GM18526 (cell line): ENCODE data around the gene SIRT7.

Experiments
- POLR2A ChIP-seq: IDR thresholded peaks from 3 replicates; pipeline ENCODE4 v1.6.1; 2011; ENCODE audit not compliant: insufficient read length; ENCODE audit errors: extremely low read depth

Gene SIRT7

GRCh38 chr17:81940538-81941483 is 22.8 kb upstream of the SIRT7 start:
- TF ChIP-seq POLR2A: no peak

- TF ChIP-seq POLR2A: no peak
Measured at GRCh38 chr17:81939881-81940385, 22.0 kb upstream of the SIRT7 start.

- no peak for TF ChIP-seq POLR2A
Measured at GRCh38 chr17:81939218-81939617, 21.2 kb upstream of the SIRT7 start.

- TF ChIP-seq POLR2A: no peak
Measured at GRCh38 chr17:81935709-81936084, 17.7 kb upstream of the SIRT7 start.

DNA sequence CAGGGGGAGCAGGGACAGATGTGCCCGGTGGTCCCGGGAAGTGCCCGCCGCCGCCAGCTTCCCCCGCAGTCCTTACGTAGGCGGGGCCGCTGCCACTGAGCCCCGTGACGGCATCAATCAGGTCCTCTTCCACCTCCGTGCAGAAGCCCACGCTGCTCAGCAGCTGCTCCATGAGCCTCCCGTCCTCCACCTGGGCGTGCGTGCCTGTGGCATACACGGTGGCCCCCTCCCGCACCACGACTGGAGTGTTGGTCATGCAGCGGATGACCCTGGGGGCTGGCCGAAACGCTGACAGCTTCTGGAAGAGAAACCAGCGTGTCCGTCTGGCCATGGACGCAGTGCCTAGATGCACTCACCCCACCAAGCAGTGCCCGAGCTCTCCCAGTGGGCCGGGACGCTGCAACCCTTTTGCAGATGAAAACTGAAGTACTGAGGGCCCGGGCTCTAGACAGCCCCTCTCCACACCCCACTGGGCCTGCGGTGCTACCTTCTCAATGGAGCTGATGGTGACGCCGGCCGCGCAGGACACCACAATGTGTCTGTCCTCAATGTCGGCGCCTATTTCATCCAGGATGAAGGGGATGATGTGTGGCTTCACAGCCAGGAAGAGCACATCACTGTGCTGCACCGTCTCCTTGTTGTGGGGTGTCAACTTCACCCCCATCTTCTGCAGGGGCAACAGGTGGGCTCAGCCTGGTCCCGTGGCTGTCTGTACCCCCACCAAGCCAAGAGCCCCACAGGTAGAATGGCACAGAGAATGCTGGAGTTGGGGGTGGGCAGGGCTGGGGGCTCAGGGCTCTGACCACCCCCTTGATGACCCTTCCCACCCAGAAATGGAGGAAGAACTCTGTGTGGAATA is 17.1 kb upstream of the SIRT7 start:
- no peak for TF ChIP-seq POLR2A

DNA sequence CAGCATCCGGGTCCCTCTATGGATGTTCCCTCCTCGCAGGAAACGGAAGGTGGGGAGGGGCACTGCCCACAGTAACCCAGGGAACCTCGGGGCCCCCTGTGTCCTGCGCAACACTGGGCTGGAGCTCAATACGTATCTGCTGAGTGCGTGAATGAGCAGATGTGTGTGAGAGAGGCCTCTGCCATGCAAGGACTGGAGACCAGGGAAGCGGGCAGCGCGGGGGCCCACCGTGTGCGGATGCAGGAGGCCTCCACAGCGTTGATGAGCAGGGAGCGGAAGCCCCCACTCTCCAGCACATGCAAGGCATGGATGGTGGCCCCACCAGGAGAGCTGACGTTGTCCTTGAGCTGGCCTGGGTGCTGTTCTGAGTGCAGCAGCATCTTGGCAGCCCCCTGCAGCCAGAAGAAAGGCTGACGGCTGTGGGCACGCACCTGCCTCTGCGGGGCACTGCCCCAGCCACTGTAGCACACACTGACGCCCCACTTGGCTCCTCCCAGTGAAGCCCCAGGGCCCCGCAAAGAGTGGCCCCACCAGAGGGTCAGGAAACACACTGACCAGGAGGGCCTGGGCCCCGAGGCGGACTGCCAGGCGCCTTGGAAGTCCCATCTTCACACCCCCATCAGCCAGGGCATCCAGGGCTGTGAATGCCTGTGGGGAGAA is 16.3 kb upstream of the SIRT7 start:
- TF ChIP-seq POLR2A: no peak

- no peak for TF ChIP-seq POLR2A
Measured at GRCh38 chr17:81933178-81933699, 15.3 kb upstream of the SIRT7 start.

GRCh38 chr17:81932333-81932983 is 14.5 kb upstream of the SIRT7 start:
- no peak for TF ChIP-seq POLR2A

DNA sequence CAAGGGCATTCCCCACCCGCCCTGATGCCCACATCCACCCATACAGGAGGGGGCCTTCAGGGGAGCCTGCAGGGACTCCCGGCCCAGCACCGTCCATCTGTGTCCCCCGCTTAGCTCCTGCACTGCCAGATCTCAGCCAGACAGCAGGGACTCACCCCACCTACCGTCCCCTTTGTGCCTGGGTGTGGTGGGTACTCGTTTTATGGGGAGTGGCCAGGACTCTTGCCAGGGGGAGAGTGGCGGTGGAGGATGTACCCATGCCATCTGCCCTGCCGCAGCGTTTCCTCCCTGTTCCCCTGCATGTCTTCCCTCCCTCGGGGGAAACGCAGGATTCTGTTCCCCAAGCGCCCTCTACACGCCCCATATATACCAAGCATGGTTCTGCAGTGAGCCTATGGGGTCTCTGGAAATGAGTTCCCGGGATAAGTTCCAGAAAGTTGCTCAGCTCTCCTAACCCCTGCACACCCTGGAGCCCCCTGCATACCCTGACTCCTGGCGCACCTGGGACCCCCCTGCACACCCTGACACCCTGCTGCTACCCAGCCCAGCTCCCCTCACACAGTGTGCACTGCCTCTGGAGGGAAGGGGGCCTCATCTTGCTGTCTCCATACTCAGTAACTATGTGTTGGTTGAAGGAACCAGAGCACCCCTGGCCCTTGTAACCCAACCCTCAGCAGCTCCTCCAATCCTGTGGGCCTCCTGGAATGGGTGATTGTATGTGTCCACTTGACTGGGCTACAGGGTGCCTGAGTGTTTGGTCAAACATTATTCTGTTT is 13.8 kb upstream of the SIRT7 start:
- no peak for TF ChIP-seq POLR2A

- TF ChIP-seq POLR2A: no peak
Measured at GRCh38 chr17:81931189-81931556, 13.2 kb upstream of the SIRT7 start.

GRCh38 chr17:81930142-81931125 is 12.5 kb upstream of the SIRT7 start:
- no peak for TF ChIP-seq POLR2A

- no peak for TF ChIP-seq POLR2A
Measured at GRCh38 chr17:81929253-81930141, 11.5 kb upstream of the SIRT7 start.
